LNCAP (cell line): ENCODE data around the gene CCDC50.

ENCODE experiments used
- TF ChIP-seq, protein P1 (sequence below): fragments of 450-650 bp; IDR thresholded peaks from 2 replicates; pipeline ENCODE4 v1.5.1; 2017; ENCODE audit warnings: mild to moderate bottlenecking

The CCDC50 gene

DNA sequence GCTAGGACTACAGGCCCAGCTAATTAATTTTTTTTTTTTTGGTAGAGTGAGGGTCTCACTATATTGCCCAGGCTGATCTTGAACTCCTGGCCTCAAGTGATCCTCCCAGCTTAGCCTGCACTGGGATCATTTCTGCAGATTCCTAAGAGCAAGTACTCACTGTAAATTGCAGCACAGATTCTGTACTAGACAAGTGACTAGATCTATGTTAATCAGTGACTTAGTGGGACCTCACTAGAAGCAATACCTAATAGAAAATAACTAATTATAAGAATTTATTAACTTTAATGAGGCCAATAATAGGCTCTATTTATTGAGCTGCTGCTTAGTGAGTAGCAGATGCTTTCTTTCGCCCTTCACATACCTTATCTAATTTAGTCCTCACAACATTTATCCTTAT, 11.8 kb downstream of the CCDC50 start:
- TF ChIP-seq, protein P1, sequence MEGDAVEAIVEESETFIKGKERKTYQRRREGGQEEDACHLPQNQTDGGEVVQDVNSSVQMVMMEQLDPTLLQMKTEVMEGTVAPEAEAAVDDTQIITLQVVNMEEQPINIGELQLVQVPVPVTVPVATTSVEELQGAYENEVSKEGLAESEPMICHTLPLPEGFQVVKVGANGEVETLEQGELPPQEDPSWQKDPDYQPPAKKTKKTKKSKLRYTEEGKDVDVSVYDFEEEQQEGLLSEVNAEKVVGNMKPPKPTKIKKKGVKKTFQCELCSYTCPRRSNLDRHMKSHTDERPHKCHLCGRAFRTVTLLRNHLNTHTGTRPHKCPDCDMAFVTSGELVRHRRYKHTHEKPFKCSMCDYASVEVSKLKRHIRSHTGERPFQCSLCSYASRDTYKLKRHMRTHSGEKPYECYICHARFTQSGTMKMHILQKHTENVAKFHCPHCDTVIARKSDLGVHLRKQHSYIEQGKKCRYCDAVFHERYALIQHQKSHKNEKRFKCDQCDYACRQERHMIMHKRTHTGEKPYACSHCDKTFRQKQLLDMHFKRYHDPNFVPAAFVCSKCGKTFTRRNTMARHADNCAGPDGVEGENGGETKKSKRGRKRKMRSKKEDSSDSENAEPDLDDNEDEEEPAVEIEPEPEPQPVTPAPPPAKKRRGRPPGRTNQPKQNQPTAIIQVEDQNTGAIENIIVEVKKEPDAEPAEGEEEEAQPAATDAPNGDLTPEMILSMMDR: no peak

DNA sequence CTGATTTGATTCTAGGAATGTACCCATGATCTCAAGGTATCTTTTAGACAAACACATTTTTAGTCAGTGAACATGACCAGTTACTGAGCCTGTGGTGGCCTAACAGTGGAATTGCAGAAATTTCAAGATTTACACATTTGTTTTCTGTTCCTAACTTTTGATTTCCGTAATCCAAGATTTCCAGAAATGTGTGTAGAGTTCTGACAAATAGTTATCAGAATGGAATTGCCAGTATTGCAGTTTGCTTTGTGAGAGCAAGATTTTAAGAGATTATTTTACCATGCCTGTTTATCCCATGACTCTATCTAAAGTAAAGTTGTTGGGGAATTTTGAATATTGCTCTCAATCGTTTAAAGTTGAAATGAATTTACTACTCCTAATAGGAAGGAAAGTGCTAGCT, 12.8 kb downstream of the CCDC50 start:
- TF ChIP-seq, protein P1: no peak

DNA sequence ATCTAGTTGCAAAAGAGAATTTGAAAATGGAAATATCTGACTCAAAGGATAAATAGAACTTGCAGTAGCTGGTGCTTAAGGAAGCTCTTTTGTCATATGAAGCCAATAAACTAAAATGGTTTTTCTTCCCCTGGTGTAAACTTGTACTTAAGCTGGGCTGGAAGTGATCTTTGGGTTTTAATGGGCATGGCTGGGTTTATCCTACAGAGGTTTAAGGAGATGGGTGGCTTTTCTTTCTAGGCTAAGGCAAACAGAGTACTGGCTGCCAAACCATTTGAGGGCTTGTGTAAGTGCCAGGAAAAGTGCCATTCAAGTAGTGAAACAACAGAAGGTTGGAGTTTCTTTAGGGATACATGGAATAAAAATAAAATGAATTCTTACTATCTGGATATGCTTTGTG, 13.2 kb downstream of the CCDC50 start:
- TF ChIP-seq, protein P1: no peak

DNA sequence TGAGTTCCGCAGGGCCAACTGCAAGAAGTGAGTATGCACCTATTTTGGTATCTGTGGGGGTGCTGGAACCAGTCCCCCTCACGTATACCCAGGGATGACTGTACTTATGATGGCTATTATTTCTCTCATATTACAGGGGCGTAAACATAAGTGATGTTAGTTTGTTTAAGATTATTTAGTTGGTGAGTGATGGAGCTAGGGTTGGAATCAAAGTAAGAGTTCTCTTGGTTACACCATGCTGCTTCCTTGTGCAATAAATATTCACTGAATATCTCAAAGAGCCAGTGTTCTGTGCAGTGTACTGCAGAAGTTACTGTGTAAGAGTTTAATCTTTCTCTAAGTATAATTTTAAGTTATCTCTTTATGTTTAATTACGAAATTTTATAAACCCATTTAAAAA, 13.9 kb downstream of the CCDC50 start:
- TF ChIP-seq, protein P1: no peak

DNA sequence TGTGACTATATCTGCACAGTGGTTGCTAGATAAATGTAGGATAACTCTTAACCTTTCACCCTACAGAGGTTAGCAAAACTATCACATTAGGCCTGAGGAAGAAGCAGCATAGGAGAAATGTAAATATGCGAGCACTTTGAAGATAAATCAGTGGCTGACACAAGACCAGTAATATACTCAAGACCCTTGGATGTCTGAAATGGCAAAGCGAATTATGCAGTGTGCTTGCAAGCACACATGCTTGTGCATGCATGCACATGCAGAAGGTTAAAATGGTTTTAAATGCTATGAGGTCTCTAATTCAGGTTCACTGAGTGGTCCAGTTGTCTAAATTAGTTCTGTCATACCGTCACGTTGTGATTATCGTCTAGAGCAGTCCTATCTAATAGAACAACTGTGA, 14.7 kb downstream of the CCDC50 start:
- TF ChIP-seq, protein P1: no peak

- TF ChIP-seq, protein P1: no peak
These were observed 16.1 kb downstream of the CCDC50 start for GRCh38 chr3:191345334-191345733.

DNA sequence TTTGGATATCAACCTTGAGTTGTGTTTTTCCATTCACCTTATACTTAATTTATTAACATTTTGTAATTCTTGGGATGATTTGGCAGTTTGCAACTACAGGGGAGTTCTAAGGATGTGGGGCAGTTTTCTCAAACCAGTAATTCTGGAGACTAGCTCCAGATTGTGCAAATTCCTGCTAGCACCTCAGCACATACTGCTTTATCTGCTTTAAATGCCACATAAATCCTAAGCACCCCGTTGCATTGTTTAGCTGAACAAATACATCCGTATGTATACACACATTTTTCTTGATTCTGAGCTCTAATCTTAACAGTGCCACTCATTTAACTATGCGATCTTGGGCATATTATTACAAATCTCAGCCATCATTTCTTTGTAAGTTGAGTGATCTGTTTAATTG, 18.0 kb downstream of the CCDC50 start:
- TF ChIP-seq, protein P1: no peak

- TF ChIP-seq, protein P1: no peak
These were observed 18.9 kb downstream of the CCDC50 start for GRCh38 chr3:191348098-191348497.
